GM12875 (cell line): ENCODE measurements around the gene ECEL1.

Experiments
- H3K4me3 ChIP-seq: one replicate; pipeline ENCODE4 v1.5.1; 2011; ENCODE audit warnings: low read depth, low read length, control low read depth
- CTCF ChIP-seq: IDR thresholded peaks from 2 replicates; pipeline ENCODE4 v1.5.1; 2011; ENCODE audit warnings: low read depth, mild to moderate bottlenecking, control low read depth, inconsistent platforms, low read length, moderate library complexity, borderline replicate concordance; ENCODE audit not compliant: insufficient read depth

ECEL1 gene

DNA sequence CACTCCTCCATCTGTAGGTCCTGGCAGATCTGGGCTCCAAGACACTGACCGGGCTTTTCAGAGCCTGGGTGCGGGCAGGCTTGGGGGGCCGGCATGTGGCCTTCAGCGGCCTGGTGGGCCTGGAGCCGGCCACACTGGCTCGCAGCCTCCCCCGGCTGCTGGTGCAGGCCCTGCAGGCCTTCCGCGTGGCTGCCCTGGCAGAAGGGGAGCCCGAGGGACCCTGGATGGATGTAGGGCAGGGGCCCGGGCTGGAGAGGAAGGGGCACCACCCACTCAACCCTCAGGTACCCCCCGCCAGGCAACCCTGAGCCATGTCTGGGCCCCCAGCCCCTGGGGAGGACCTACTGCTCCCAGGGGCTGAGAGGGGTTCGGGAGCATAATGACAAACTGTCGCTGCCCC, 37.6 kb upstream of the ECEL1 start:
- no peak for TF ChIP-seq CTCF
- H3K4me3 ChIP-seq = no peak overlapping the region

- no peak overlapping the region for H3K4me3 ChIP-seq
- TF ChIP-seq CTCF = no peak
Measured at GRCh38 chr2:232524771-232525170, 37.1 kb upstream of the ECEL1 start.

DNA sequence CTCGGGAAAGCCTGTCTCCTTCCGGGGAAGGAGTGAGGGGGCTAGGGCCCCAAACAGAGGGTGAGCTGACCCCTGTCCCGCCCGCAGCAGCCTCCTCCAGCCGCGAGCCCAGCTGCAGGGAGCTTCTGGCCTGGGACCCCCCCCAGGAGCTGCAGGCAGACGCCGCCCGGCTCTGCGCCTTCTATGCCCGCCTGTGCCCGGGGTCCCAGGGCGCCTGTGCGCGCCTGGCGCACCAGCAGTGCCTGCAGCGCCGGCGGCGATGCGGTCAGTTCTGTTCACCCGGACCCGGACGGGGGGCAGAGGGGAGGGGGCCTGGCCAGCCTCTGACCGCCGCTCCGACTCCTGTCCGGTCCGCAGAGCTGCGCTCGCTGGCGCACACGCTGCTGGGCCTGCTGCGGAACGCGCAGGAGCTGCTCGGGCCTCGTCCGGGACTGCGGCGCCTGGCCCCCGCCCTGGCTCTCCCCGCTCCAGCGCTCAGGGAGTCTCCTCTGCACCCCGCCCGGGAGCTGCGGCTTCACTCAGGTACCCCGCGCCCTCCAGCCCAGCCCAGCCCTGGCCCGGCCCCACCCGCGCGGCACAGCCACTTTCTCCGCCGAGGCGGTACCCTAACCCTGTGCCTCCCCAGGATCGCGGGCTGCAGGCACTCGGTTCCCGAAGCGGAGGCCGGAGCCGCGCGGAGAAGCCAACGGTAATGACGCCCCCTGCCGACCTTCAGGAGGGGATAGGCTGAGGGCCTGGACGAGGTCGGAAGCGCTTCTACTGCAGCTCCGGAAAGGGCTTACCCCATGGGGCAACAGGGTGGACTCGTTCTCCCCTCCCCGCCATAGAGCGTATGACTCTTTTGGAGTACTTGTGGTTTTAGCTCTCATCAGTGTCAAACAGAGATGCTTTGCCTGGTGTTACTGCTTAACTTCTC, 36.3 kb upstream of the ECEL1 start:
- H3K4me3 ChIP-seq = no peak overlapping the region
- TF ChIP-seq CTCF = peak; percentile 18; the same call in 1 of the 2 replicates

DNA sequence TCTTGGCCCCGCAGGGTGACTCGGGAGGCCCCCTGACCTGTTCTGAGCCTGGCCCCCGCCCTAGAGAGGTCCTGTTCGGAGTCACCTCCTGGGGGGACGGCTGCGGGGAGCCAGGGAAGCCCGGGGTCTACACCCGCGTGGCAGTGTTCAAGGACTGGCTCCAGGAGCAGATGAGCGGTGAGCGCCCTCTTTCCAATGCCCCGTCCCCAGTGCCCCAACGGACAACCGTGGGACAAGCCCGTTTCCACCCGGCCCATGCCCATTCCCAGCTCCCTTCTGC, 35.7 kb upstream of the ECEL1 start:
- no peak overlapping the region for H3K4me3 ChIP-seq

DNA sequence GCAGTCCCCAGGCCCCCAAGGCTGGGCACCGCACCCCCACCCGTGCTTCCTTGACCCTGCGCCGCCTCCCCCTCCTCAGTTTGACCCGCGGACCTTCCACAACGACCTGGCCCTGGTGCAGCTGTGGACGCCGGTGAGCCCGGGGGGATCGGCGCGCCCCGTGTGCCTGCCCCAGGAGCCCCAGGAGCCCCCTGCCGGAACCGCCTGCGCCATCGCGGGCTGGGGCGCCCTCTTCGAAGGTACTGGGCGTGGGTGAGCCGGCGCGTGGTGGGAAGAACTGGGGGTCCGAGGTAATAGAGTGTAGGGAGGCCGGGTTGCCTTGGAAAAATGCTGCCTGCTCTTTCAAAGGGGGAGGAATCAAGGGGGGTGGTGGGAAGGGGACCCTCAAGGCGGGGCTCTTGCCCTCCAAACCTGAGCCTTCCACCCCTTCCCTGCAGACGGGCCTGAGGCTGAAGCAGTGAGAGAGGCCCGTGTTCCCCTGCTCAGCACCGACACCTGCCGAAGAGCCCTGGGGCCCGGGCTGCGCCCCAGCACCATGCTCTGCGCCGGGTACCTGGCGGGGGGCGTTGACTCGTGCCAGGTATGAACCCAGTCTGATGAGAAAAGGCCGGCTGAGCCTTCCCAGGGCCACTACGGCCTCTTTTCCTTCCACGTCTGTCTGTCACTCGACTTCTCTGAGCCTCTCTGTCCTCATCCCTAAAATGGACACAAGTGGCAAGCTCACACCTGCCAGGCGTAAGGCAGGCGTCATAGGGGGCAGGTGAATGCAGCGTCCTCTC, 35.2 kb upstream of the ECEL1 start:
- no peak for TF ChIP-seq CTCF
- H3K4me3 ChIP-seq = no peak overlapping the region

More for the DNA sequence above, 35.7 kb upstream of the ECEL1 start:
- TF ChIP-seq CTCF = no peak

DNA sequence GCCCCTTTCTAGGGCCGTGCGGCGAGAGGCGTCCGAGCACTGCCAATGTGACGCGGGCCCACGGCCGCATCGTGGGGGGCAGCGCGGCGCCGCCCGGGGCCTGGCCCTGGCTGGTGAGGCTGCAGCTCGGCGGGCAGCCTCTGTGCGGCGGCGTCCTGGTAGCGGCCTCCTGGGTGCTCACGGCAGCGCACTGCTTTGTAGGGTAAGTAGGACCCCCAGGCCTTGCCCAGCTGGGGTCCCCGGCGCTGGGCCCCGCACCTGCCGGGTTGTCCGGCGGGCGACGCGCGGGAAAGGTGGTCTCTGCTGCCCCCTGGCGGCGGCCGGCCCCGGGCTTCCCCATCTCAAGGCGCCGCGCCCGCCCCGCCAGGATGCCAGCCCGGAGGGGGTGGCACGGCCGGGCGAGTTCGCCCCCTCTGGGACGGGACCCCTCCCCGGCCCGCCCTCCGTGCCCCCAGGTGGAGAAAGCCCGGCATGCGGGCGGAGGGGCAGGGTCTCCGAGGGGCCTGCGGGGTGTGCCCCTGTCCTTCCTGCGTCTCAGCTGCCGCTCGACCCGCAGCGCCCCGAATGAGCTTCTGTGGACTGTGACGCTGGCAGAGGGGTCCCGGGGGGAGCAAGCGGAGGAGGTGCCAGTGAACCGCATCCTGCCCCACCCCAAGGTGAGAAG, 34.5 kb upstream of the ECEL1 start:
- TF ChIP-seq CTCF = peak; percentile 85
- H3K4me3 ChIP-seq = no peak overlapping the region
